NCI-H146 (cell line): ENCODE results near the gene GPBAR1.

Experiments used
- DNase-seq: peaks from one replicate; lab custom pipeline; 2025; lab: John Stamatoyannopoulos, UW

The GPBAR1 gene

DNA sequence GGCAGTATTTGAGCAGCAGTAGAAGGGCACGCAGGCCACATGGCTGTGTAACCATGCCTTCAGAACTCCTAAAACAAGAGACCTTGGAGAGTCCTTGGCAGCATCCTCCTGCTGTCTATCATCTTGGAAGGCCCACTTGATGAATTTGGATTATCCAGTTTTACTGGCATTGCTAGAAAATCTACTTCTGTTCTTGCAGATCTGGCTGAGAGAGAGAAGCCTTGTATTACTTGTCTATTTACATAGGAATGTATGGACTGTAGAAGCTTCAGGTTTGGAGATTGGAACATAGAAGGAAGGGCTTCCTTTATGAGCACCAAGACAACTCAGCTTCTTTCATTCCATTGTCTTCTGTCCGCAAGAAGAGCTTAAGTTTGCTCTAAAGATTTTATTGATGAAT is 16.1 kb upstream of the GPBAR1 start:
- no peak for DNase-seq

DNA sequence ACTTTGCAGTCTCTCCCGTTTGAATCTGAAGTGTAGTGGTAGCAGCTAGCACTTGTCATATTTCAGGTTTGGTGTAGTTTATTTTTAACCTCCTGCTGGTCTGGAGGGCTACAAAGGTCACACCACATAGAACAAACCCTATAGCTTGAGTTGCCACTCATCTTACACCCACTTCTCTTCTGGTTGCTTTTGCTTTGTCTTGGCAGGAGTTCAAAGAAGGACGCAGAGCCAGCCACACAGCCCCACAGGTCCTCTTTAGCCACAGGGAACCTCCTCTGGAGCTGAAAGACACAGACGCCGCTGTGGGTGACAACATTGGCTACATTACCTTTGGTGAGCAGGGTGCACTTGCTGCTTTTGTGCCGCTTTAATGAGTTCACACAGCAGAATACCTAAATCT is 15.6 kb upstream of the GPBAR1 start:
- no peak for DNase-seq

DNA sequence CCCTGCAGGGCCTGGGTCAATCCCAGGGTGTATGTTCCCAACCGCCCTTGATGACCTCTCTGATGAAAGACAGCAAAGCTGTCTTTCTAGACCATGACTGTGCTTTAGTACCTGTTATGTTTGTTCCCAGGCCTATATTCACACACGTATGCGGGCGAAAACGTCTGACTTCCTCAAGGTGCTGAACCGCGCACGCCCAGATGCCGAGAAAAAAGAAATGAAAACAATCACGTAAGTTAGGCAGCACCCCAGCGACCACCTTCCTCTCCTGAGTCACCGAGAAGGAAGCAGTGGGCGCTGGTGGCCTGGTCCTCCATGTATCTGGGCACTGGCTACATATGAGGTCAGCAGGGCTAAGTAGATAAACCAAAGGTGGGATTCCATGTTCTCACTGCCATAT is 11.1 kb upstream of the GPBAR1 start:
- DNase-seq = no peak

DNA sequence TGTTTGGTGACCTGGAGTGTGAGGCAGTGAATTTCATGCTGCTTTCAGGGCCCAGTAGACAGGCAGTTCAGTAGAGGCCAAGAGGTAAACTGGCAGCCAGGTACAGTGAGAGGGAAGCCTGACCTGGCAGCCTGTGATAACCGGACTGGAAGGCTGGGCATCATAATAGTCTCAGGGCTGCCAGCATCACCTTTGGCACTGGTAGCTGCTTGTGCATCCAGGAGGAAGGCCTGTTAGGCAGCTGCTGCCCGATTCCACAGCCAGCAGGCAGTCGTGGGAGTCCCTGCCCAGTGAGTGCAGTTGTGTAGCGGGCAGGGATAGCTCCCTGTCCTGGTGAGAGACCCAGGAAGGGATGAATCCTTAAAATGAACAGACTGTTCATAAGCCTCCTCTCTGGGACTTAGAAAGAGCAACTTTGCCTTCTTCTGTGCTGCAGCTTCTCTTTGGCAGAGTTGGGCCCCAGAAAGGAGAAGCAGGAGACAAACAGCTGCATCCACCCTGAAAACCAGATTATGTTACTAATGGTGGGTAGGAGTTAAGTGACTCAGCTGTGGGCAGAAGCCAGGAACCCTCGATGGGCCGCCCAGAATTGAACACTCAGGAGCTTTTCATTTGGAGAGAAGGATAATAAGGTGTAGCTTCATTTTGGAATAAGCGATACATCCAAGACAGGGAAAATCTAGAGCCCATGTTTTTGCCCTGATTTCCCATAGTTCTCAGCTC is 8.1 kb upstream of the GPBAR1 start:
- DNase-seq = no peak

DNA sequence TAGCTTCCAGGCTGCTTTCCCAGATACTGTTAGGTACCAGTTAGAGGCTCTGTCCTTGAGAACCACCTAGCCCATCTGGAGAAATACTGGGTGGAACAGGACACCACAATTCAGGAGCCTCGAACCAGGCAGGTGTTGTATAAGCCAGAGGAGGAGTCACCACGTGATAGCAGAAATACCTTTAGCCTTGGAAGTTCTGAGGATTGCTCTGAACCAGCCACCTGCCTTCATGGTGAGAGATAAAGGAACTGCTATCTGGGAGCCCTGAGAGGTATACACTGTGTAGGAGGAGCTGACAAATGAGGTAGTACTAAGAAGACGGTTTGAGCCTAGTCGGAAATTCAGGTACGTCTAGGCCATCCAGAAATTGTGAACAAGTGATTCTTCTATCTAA is 7.6 kb upstream of the GPBAR1 start:
- no peak for DNase-seq

DNA sequence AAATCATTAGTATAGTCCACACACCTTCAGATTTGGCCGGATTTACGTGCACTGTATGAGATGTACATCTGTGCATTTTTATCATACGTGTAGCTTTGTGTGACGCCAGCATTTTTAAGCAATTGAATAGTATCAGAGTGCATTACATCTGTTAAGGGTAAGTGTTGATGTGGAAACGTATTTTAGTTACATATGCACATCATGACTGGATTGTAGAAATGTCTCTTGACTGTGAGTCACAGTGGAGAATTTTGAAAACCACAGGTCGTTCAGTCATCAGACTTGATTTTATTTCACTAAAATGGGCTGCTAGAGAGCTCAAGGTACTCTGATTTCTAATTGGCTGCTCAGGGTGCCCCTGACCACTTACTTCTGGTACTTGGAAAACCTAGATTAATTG is 5.4 kb upstream of the GPBAR1 start:
- DNase-seq = no peak

DNA sequence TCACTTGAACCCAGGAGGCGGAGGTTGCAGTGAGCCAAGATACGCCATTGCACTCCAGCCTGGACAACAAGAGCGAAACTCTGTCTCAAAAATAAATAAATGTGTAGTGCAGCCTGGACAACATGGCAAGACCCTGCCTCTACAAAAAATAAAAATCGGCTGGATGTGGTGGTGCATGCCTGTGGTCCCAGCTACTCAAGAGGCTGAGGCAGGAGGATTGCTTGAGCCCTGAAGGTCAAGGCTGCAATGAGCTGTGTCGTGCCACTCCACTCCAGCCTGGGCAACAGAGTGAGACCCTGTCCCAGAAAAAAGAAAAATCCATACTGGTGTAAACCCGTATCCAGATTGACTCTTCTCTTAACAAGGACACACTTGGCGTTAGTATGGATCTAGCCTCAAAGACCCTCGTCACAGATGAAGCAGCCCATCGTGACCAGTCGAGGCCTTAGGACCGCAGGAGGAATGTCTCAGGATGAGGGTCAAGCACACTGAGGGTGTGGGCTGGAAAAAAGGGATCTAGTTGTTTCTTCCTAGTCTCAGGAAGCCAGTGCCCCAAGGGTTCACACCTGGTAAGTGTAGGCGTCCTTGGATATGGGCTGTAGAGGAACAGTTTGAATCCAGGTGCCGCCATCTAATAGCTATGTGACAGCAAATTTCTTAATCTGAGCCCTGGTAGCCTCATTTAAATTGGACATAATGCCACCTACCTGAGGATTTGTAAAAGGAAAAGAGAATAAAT is 4.0 kb upstream of the GPBAR1 start:
- DNase-seq = no peak

DNA sequence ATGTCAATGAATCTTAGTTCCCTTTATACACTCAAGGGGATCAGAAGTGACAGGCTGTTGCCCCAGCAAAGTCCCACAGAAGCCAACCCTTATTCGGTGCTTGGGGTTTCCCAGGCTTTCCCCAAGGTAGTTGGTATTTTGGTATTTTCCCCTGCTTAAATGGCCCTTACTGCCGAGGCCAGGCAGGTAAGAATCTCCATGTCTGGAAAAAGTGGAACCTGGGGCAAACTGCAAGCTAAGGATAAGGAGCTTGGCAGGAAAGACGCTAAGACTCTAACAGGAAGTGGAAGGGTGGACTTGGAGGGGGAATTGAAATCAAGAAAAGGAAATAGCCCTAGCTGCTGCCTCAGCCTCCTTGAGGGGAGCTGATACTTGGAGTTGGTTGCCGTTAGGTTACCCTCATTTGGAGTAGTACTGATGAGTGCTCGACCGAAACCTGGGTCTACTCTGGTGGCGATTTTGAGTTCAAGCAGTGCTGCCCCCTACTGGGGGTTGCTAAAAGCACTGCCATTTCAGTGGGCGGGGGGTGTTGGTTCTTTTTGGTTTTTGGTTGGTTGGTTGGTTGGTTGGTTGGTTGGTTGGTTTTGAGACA is 3.3 kb upstream of the GPBAR1 start:
- DNase-seq = no peak

DNA sequence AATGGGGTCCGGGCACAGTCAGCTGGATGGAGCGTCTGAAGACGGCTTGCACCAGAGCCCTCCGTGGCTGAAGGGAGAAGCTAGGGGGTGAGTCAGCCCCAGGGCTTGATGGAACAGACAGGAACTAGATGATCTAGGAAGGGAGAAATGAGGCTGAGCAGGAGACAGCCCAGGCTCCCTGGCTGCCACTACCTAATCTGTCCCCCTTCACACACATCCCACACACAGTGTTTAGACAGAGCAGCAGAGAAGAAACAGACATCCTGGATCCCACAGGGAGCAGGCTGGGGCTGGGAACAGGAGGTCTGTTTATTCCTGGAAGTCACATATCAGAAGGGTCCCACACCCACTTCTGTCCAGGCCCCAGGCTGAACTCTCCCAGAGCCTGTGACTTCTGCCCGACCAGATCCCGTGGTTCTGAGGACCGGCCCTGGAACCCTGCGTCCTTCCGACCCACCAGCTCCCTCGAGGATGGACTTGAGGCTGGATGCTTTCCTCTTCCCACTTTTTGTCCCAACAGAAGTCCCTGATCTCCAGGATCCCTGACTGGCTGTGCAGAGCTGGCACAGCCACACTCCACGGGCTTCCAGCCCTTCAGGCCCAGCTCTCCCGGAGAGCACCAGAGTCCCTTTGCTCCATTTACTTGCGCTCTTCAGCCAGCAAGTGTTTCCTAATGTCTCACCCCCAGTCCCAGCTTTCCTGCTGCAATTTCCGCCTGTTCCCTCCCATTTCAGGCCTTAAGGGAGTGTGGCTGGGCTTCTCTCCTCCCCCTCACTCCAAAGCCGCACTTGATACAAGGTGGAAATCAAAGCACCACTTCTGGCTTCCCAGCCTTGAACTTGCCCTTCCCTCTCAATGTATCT is 1.5 kb upstream of the GPBAR1 start:
- no peak for DNase-seq

DNA sequence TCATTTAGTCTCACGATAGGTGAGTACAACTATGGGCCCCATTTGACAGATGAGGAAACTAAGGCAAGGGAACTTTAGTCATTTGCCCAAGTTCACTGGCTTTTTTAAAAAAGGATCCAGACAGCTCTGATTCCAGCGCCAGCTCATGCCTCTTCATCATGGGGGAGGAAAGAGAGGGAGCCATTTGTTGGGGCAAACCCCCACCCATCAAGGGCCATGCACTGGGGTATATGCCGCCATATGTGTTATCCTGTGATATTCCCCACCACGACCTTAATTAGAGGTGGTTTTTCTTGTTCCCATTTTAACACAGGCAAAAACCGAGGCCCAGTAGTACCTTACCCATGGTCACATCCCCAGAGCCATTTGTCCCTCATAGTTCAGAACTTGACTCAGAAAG is 649 bp upstream of the GPBAR1 start:
- no peak for DNase-seq

DNA sequence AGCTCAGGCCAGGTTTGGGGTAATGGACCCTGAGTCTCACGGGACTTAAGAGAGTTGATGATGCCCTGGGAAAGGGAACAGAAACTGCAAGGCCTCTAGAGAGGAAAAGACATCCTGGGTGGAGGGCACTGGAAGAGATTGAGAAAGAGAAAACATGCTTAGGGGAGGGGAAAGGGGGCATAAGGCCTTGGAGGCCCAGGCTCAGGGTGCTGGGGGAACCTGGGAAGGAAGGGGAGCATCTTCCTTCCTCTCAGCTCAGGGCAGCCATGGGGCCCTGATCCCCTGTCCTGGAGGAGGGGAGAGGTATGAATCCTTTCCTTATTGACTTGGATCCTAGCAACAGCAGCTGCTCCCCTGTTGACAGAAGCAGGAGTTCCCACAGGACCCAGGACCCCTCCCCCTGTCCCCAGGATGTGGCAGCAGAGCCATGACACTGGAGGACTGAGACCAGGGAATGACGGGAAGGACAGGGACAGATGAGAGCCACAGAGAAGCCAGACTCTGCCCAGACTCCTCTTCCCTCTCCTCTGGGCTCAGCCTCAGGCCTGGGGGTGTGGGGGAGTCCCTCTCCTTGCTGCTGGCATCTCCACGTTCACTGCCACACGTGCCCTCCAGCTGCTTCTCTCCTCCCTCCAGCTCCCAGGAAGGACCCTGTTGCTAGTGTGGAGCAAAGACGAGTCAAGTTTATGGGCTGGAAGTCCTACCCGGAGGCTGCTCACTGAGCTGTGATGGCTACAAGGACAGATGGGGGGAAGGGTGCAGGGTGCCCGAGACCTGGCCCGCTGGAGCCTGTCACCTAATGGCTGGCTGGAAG is 815 bp downstream of the GPBAR1 start:
- DNase-seq = peak; percentile 3

DNA sequence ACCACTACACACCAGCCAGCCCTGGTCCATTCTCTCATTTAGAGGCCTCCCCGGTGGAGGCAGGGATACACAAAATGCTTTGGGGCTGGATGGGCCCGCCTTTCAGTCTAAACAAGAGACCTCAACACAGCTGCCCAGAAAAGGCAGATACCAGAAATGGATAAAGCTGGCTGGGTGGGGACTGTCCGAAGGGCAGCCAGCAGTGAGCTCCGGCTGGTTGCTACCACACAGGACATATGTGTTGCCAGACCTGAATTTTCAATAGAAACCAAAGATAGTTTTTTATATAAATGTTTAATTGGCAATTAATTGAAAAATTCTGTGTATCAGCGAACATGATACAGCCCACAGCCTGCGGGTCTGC is 1.4 kb downstream of the GPBAR1 start:
- no peak for DNase-seq

DNA sequence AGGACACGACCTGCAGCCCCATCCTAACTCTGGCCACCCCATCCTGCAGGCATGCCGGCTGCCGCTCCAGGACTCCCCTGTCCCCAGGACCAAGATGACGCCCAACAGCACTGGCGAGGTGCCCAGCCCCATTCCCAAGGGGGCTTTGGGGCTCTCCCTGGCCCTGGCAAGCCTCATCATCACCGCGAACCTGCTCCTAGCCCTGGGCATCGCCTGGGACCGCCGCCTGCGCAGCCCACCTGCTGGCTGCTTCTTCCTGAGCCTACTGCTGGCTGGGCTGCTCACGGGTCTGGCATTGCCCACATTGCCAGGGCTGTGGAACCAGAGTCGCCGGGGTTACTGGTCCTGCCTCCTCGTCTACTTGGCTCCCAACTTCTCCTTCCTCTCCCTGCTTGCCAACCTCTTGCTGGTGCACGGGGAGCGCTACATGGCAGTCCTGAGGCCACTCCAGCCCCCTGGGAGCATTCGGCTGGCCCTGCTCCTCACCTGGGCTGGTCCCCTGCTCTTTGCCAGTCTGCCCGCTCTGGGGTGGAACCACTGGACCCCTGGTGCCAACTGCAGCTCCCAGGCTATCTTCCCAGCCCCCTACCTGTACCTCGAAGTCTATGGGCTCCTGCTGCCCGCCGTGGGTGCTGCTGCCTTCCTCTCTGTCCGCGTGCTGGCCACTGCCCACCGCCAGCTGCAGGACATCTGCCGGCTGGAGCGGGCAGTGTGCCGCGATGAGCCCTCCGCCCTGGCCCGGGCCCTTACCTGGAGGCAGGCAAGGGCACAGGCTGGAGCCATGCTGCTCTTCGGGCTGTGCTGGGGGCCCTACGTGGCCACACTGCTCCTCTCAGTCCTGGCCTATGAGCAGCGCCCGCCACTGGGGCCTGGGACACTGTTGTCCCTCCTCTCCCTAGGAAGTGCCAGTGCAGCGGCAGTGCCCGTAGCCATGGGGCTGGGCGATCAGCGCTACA is 2.1 kb downstream of the GPBAR1 start:
- DNase-seq = no peak

DNA sequence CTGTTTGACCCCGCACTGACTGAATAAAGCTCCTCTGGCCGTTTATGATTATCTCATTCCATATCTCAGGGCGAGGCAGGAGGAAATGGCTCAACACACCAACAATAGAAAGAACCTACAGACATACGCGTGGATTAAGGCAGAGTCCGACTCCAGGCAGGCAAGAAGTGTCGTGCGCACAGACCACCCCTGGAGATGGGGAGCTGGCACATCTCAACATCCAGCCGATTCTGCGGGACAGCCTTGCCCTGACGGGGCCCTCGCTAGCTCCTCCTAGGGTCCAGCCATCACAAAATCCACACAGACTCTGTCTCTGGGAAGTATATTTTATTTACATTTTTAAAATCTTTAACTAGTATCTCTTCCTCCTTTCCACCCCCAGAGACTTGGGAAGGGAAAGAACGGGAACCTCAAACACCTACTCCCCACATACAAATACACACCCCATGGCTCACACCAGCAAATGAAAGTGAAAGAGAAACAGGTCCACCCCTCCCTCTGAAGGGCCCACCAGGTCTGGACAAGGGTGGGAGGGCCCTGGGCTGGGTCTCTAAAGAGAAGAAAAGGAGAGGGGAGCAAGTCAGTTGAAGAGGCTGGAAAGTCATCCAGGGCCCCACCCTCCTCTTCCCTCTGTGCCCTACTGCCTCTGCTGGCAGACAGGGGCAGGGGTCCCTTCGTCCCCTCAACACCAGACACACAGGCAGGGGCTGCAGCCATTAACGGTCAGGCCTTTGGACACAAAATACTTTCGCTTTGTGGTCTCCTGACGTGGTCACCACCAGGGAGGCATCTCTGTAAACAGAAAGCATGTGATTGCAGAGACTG is 3.2 kb downstream of the GPBAR1 start:
- no peak for DNase-seq

DNA sequence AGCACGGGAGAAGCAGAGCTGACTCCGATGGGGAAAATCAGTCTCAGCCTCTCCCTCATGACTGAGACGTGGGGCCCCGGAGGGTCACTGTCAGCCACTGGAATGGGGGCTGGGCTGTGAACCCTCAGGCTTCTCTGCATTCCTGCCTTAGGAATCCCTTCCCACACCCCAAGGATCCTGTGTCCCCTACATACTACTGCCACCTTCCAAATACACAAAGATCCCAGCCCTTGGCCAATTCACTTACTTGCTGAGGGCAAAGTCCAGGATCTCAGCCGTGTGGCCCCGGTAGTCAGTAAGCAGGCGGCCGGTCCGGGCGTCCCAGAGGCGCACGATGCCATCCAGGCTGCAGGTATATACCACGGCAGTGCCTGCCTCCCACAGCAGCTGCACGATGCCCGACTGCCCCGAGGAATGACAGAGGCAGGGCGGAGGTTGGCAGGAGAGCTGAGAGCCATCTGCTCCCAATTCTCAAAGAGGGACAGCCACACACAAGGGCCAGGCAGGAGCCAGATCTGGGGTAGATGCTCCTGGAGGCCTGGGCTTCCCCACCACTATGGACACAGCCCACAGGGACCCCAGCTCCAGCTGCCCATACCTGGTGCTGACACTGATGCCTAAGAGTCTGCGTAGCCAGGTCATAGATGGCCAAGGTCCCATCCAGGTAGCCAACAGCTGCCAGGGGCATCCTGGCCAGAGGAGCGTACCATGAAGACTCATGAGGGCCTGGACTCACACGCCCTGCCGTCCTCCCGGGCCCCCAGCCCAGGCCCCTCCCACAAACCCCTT is 4.2 kb downstream of the GPBAR1 start:
- DNase-seq = no peak

DNA sequence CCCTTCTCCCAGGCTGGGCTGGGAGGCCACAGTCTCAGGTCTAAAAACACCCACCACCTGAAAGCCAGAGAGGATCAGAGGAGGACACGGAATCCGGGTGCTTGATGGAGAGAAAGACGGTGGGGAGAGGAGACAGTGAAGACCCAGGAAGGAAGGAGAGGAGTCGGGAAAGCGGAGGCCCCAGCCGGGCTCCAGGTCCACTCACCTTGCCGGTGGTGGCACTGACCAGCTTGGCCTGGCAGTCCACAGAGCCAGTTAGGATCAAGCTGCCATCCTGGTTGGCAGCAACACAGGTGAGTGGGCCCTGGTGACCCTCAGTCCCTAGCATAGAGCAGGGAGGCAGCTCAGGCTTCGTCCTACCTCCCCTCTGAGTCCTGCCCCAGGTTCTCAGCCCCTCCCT is 4.8 kb downstream of the GPBAR1 start:
- DNase-seq = no peak

DNA sequence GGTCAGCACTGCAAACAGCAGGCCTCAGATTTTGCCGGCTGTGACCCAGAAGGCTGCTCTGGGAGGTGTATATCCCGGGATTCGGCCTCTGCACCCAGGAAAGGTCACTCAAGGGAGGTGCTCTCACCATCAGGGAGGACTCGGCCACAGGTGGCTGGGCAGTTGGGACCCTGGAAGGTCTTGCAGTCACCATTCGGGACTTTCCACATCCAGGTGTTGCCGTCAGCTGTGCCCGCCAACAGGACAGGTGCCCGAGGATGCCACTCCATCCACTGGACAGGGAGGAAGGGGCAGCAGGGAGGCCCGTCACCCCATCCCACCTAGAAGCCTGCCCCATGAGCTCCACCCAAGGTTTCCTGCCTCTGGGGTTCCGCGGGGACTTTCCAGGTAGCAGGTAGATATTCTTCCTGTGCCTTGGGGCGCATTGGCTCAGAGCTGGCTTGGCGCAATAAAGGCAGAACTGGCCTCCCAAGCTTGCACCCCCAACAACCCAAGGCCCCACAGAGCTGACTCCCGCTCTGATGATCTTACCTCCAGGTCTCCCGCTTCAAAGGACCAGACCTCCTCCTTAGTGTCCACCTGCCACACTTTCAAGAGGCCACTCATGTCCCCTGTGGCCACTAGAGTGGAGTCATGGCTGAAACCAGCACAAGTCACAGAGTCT is 5.6 kb downstream of the GPBAR1 start:
- no peak for DNase-seq

DNA sequence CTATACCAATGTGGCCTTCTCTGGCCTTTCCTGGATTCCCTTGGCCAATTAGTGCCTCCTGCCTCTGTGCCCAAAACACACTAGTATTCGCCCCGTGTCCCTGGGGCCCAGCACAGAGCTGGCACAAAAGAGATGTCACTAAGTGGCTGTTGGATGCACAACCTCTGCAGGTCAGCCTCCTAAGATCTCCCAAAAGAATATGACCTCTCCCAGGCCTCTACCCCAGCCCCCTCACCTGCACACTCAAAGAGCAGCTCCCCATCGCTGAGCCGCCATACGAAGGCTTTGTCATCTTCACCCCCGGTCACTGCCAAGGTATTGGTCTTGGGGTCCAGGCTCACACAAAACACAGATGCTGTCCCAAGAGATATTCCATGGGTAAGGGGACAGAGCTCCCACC is 6.4 kb downstream of the GPBAR1 start:
- DNase-seq = no peak
